Activated B cell treated with CpG ODN at 0.5 μM for 24 hours (primary cell): ENCODE measurements around the gene ADGRG2. TPM values are rescaled to one million over a fixed set of nuclear protein-coding genes. Genes with fewer than 3 reads are reported as not detected.

Experiments used
- ATAC-seq: fragments of 200-7000 bp; cut with Tn5 transposase; one replicate; pipeline ENCODE4 v1.10.0; 2021; ENCODE audit warnings: low read depth, mild to moderate bottlenecking, moderate library complexity
- CTCF ChIA-PET: fragments of 350-600 bp; sonication (Branson Sonifier 250); formaldehyde crosslinking; loops from one replicate; lab custom pipeline; 2021; ENCODE audit warnings: antibody characterized with exemption; lab: Charles Lee
- POLR2A ChIA-PET: fragments of 350-600 bp; sonication (Branson Sonifier 250); formaldehyde crosslinking; loops from one replicate; lab custom pipeline; 2021; ENCODE audit warnings: antibody characterized with exemption; lab: Charles Lee
- DNase-seq: peaks from one replicate; pipeline ENCODE4 v3.0.0; 2022
- H3K27ac Mint-ChIP-seq: one replicate; pipeline ENCODE4 v1.8.0; 2020; ENCODE audit warnings: mixed read lengths
- H3K27me3 Mint-ChIP-seq: one replicate; pipeline ENCODE4 v1.8.0; 2021; ENCODE audit warnings: mixed read lengths
- H3K36me3 Mint-ChIP-seq: one replicate; pipeline ENCODE4 v1.8.0; 2021; ENCODE audit warnings: low read depth, mixed read lengths
- H3K4me1 Mint-ChIP-seq: one replicate; pipeline ENCODE4 v1.8.0; 2021; ENCODE audit warnings: mixed read lengths
- H3K4me3 Mint-ChIP-seq: one replicate; pipeline ENCODE4 v1.8.0; 2020; ENCODE audit warnings: mild to moderate bottlenecking, mixed read lengths
- H3K9me3 Mint-ChIP-seq: one replicate; pipeline ENCODE4 v1.8.0; 2020; ENCODE audit warnings: mixed read lengths
- intact Hi-C: fragments of 100-400 bp; cut with micrococcal nuclease; formaldehyde crosslinking; loops from one replicate; pipeline ENCODE4 v1.15.1; 2024
- total RNA-seq: library from RNA; stranded (reverse); gene quantifications from 2 replicates; pipeline ENCODE4 v1.2.3, GENCODE V29; 2022
- TF ChIP-seq, protein P1 (sequence below): fragments of 200-600 bp; IDR thresholded peaks from one replicate; pipeline ENCODE4 v1.8.0; 2022; ENCODE audit warnings: antibody characterized with exemption, mild to moderate bottlenecking

Gene ADGRG2
- total RNA-seq, 1 donor from 2014 or later, result not detected

DNA sequence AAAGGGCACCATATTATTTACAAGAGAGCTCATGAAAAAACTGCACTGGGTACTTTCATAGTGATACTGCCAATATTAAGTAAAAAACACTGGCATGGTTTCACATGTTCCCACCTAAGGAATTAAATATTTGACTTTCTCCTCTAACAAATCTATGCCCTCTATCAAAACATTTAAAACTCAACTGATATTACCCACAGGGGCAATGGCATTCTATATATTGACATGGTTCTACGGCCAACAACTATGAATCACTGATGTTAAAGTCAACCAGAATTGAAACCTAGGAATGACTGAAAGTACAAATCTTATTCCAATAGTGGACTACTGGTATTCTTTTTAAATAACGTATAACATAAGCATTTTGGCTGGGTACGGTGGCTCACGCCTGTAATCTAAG is 166.6 kb downstream of the ADGRG2 start:
- ChIA-PET POLR2A (no interaction called here), CTCF (no interaction called here)
- DNase-seq, result no peak
- TF ChIP-seq, protein P1, sequence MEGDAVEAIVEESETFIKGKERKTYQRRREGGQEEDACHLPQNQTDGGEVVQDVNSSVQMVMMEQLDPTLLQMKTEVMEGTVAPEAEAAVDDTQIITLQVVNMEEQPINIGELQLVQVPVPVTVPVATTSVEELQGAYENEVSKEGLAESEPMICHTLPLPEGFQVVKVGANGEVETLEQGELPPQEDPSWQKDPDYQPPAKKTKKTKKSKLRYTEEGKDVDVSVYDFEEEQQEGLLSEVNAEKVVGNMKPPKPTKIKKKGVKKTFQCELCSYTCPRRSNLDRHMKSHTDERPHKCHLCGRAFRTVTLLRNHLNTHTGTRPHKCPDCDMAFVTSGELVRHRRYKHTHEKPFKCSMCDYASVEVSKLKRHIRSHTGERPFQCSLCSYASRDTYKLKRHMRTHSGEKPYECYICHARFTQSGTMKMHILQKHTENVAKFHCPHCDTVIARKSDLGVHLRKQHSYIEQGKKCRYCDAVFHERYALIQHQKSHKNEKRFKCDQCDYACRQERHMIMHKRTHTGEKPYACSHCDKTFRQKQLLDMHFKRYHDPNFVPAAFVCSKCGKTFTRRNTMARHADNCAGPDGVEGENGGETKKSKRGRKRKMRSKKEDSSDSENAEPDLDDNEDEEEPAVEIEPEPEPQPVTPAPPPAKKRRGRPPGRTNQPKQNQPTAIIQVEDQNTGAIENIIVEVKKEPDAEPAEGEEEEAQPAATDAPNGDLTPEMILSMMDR, result no peak
- H3K27me3 Mint-ChIP-seq, result no peaks in the 10 kb centered on the region
- intact Hi-C loops, result no loop called here
- no peaks in the 10 kb centered on the region for H3K9me3 Mint-ChIP-seq
- H3K27ac Mint-ChIP-seq, result no peak overlapping the region
- peaks cover 2% of the 10 kb centered on the region for H3K4me1 Mint-ChIP-seq
- H3K36me3 Mint-ChIP-seq, result peaks cover 21% of the 10 kb centered on the region
- no peak overlapping the region for H3K4me3 Mint-ChIP-seq
- no peak for ATAC-seq

DNA sequence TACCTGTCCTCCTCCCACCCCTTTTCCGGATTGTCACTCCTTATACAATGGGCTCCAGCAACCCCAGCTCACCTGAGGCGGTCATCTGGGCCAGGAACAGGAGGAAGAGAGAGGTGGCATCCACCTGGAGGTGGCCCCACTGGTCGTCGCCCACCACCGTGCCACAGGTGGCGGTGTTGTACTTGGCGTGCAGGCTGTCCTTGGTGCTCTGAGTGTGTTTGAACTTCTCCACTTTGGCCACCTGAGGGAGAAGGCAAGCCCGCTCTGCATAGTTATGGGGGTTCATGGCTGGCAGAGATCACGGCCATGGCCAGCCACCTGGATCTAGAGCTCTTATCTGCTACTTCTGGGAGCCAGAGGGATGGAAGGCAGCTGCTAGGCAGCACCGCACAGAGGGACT is 171.2 kb downstream of the ADGRG2 start:
- ATAC-seq (no peak), DNase-seq (no peak)
- Mint-ChIP-seq H3K27ac (no peak overlapping the region), H3K4me1 (no peaks in the 10 kb centered on the region), H3K4me3 (no peak overlapping the region), H3K9me3 (no peaks in the 10 kb centered on the region), H3K27me3 (no peaks in the 10 kb centered on the region), H3K36me3 (peaks cover 49% of the 10 kb centered on the region)
- CTCF ChIA-PET, result no interaction called here
- POLR2A ChIA-PET, result no interaction called here
- intact Hi-C loops, result no loop called here
- TF ChIP-seq, protein P1, result no peak

DNA sequence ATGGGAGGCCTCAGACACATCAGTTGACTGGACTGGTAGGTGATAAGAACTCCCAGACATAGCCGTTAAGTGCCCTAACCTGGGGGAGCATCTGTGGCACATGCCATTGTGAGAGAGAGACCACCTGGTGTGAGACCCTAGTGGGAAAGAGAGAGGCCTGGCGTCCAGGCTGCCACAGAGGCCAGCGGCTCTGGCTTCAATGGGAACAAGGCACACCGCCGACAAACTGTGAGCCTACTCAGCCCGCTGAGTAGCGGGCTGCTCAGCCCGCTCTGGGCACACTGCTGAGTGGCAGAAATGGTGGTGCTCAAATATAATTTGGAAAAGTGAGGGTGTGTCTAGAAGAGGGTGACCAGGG is 172.3 kb downstream of the ADGRG2 start:
- no peak overlapping the region for H3K4me3 Mint-ChIP-seq
- H3K4me1 Mint-ChIP-seq, result no peaks in the 10 kb centered on the region
- CTCF ChIA-PET, result no interaction called here
- peaks cover 52% of the 10 kb centered on the region for H3K36me3 Mint-ChIP-seq
- ATAC-seq, result no peak
- TF ChIP-seq, protein P1, result no peak
- DNase-seq, result no peak
- H3K27ac Mint-ChIP-seq, result no peak overlapping the region
- POLR2A ChIA-PET, result no interaction called here
- H3K27me3 Mint-ChIP-seq, result no peaks in the 10 kb centered on the region
- intact Hi-C loops, result no loop called here
- H3K9me3 Mint-ChIP-seq, result no peaks in the 10 kb centered on the region

DNA sequence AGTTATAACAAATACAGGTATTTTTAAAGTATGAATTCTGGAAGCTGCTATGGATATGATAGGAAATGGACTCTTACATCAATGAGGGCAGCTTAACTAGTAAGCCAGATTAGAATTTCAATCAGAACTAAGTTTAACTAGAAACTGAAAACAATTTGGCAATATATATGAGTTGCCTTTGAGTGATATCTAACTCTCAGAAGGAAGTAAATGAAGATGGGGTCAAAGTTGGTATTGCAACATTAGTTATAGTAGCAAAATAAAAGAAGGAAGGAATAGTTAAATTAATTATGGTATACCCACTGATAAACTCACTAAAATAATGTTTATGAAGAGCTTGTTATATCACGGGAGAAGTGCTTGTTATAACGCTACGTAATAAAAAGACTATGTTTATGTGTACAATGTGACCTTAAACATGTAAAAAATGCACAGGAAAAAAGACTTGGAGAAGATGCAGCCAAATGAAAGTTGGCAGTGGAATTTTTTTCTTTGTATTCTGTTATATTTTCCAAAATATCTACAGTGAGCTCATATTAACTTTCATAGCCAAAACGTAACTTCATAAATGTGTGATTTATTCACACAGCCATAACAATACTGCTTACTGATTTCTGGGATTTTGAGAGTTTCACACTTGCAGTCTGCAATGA is 172.9 kb downstream of the ADGRG2 start:
- ATAC-seq, result no peak
- DNase-seq, result no peak
- H3K4me3 Mint-ChIP-seq, result no peak overlapping the region
- H3K27me3 Mint-ChIP-seq, result no peaks in the 10 kb centered on the region
- intact Hi-C loops, result no loop called here
- no peak overlapping the region for H3K27ac Mint-ChIP-seq
- peaks cover 56% of the 10 kb centered on the region for H3K36me3 Mint-ChIP-seq
- TF ChIP-seq, protein P1, result no peak
- H3K9me3 Mint-ChIP-seq, result no peaks in the 10 kb centered on the region
- ChIA-PET CTCF (no interaction called here), POLR2A (no interaction called here)
- H3K4me1 Mint-ChIP-seq, result no peaks in the 10 kb centered on the region

DNA sequence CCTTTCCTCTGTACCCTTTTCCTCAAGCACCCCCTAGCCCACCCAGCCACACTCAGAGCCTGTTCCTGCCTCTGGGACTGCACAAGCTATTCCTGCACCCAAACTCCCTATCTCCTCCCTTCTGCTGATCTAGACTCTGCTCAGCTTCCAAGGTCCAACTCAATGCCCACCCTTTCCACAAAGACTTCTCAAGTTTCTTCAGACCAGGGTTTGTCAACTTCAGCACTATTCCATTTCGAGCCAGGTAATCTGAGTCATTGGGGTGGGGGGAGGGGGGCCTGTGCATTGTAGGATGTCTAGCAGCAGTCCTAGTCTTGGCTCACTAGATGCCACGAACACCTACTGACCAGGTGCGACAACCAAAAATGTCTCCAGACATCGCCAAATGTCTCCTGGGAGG is 175.7 kb downstream of the ADGRG2 start:
- H3K4me3 Mint-ChIP-seq, result no peak overlapping the region
- peaks cover 63% of the 10 kb centered on the region for H3K36me3 Mint-ChIP-seq
- TF ChIP-seq, protein P1, result no peak
- intact Hi-C loops, result no loop called here
- H3K4me1 Mint-ChIP-seq, result no peaks in the 10 kb centered on the region
- CTCF ChIA-PET, result no interaction called here
- H3K9me3 Mint-ChIP-seq, result no peaks in the 10 kb centered on the region
- no peak overlapping the region for H3K27ac Mint-ChIP-seq
- POLR2A ChIA-PET, result no interaction called here
- no peak for DNase-seq
- ATAC-seq, result no peak
- no peaks in the 10 kb centered on the region for H3K27me3 Mint-ChIP-seq
